Ovary (tissue), 3 donors: ENCODE results near the gene BAG3.

Source experiments
- CTCF ChIP-seq, 3 donors: fragments of 450-650 bp in 2 of 3; fragments of 200-600 bp in 1 of 3; IDR thresholded peaks; one replicate each; pipeline versions ENCODE4 v1.5.1 to v1.8.0; 2016 to 2022; ENCODE audit warnings: antibody characterized with exemption in 3 of 3, mild to moderate bottlenecking in 1 of 3
- POLR2A ChIP-seq: fragments of 450-650 bp; IDR thresholded peaks from one replicate; pipeline ENCODE4 v1.6.1; 2017; ENCODE audit warnings: antibody characterized with exemption, mild to moderate bottlenecking, moderate library complexity
- donor health status: DM: no; HTN: no; CAD: no.

DNA sequence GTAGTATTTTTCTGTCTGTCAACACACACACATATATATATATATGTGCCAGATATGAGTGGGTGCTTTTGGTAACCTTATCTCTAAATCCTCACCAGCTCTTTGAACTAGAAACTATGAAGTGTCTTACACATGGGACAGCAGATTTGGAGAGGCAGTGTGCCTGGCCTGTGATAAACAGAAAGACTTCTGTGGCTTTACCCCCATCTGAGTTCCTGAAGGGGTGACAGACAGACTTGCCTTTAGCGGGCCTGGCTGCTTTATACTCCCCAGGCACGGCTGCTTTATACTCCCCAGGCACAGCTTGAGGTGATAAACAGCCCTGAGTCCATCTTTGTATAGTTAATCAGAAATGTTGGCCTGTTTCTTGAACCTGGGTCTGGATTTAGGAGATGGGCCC lies 5.6 kb downstream of the BAG3 start:
- TF ChIP-seq POLR2A (no peak), CTCF (IDR thresholded peaks at IDR 0.05) (no peak)
